IgD-negative memory B cell (primary cell): ENCODE data around the gene FOXD2. TPM values are rescaled to one million over a fixed set of nuclear protein-coding genes. Genes with fewer than 3 reads are reported as not detected.

Source experiments
- H3K27ac Mint-ChIP-seq, 3 donors: one replicate each; pipeline ENCODE4 v1.8.0; 2020 to 2022; ENCODE audit warnings: mild to moderate bottlenecking in 3 of 3, mixed read lengths in 3 of 3, moderate library complexity in 1 of 3
- H3K27me3 Mint-ChIP-seq: one replicate; pipeline ENCODE4 v1.8.0; 2021; ENCODE audit warnings: mixed read lengths
- H3K36me3 Mint-ChIP-seq: one replicate; pipeline ENCODE4 v1.8.0; 2020; ENCODE audit warnings: mild to moderate bottlenecking, mixed read lengths
- H3K4me1 Mint-ChIP-seq, 3 donors: one replicate each; pipeline ENCODE4 v1.8.0; 2020 to 2022; ENCODE audit warnings: mixed read lengths in 3 of 3, mild to moderate bottlenecking in 1 of 3
- H3K4me3 Mint-ChIP-seq, 4 donors: one replicate each; pipeline ENCODE4 v1.8.0; 2020 to 2022; ENCODE audit warnings: mild to moderate bottlenecking in 4 of 4, mixed read lengths in 4 of 4, moderate library complexity in 3 of 4
- H3K9me3 Mint-ChIP-seq, 3 donors: one replicate each; pipeline ENCODE4 v1.8.0; 2020 to 2021; ENCODE audit warnings: mixed read lengths in 3 of 3, mild to moderate bottlenecking in 1 of 3
- polyA plus RNA-seq: library from polyadenylated mRNA; unstranded; fragments of 300-500 nt; fragmentation: Illumina TruSeq; gene quantifications from one replicate; pipeline ENCODE4 v1.2.3, GENCODE V29; 2021

FOXD2 gene
- polyA plus RNA-seq, 1 donor from 2014 or later, result 0.04 TPM

- Mint-ChIP-seq H3K4me3 (no peak overlapping the region), H3K27ac (no peak overlapping the region), H3K4me1 (no peaks in the 10 kb centered on the region), H3K9me3 (no peaks in the 10 kb centered on the region), H3K36me3 (no peaks in the 10 kb centered on the region), H3K27me3 (peaks cover 11% of the 10 kb centered on the region)
These were observed 44.9 kb downstream of the FOXD2 start for GRCh38 chr1:47482786-47483185.

DNA sequence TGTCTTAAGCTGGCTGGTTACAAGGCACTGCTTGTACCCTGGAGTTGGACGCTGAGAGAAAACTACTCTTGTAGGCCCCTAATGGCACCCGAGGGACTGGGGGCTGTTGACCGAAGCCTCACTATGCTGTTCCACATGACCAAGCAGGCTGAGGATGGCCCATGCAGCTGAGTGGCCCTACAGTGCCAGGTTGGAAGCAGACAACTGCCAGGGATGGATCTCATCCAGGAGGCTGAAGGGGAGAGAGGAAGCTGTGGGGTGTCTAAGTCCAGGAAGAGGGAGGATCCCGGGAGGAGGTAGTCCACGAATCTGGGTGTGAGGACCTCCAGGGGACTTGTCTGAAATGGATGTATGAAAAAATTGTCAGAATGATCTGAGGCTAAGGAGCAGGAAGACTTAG is 45.8 kb downstream of the FOXD2 start:
- Mint-ChIP-seq H3K9me3 (no peaks in the 10 kb centered on the region), H3K4me3 (no peak overlapping the region), H3K27me3 (peaks cover 7% of the 10 kb centered on the region), H3K4me1 (no peaks in the 10 kb centered on the region), H3K27ac (no peak overlapping the region), H3K36me3 (no peaks in the 10 kb centered on the region)

GRCh38 chr1:47485817-47486216 is 48.0 kb downstream of the FOXD2 start:
- Mint-ChIP-seq H3K27me3 (peaks cover 14% of the 10 kb centered on the region), H3K9me3 (peaks cover 0 to 3% (median 0%) of the 10 kb centered on the region in 3 donors), H3K36me3 (no peaks in the 10 kb centered on the region), H3K4me3 (no peak overlapping the region), H3K27ac (no peak overlapping the region), H3K4me1 (no peaks in the 10 kb centered on the region)

DNA sequence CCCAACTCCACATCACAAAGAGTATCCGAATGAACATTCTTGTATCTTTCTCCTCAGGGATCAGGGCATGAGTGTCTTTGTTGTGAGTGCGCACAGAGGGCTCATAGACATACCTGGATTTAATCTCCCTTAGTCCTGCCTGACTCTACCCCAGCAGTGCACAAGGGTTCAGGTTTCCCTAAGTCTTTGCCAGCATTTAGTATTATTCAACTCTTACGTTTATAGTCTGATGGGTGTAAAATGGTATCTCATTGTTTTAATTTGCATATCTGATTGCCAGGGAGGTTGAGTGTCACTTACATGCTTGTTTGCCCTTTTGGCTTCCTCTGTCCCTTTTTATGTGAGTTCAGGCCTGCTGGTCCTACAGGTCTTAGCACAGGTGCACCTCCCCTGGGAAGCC is 49.5 kb downstream of the FOXD2 start:
- Mint-ChIP-seq H3K4me1 (peaks cover 0 to under 1% (median 0%) of the 10 kb centered on the region in 3 donors), H3K4me3 (no peak overlapping the region), H3K36me3 (no peaks in the 10 kb centered on the region), H3K27me3 (peaks cover 12% of the 10 kb centered on the region), H3K27ac (no peak overlapping the region), H3K9me3 (peaks cover 0 to 3% (median 0%) of the 10 kb centered on the region in 3 donors)

DNA sequence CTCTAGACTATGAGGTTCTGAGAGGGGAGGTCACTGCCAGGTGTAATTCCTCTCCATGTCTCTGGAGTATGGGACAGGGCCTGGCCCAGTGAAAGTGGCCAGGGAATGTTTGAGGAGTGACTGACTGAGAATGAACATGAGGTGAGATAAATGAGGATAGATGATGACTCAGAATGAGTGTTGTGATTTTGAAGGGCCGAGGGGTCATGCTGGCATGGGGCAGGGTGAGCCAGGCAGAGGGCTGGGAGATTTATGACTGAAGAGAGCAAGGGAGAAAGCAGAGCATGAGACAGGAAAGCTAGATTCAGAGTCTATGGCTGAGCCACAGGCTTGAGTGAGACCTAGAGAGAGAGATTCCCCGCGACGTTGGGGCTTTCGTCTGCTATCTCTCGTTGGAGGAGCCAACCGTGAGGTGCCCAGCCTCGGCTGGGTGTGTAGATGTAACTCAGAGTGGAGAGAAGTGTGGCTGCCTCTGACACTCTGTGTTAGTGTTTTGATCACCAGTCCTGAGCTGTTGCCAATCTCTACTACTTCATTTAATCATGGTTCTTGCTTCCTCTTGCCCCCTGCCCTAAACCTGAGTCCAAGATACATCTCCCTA is 50.1 kb downstream of the FOXD2 start:
- Mint-ChIP-seq H3K4me1 (peaks cover 0 to 1% (median 0%) of the 10 kb centered on the region in 3 donors), H3K36me3 (no peaks in the 10 kb centered on the region), H3K27me3 (peaks cover 12% of the 10 kb centered on the region), H3K27ac (no peak overlapping the region), H3K4me3 (no peak overlapping the region), H3K9me3 (peaks cover 0 to 3% (median 0%) of the 10 kb centered on the region in 3 donors)

Other genes starting within 250 kb of the FOXD2 start
- gene PDZK1IP1, start 248.0 kb upstream of the FOXD2 start, polyA plus RNA-seq, result 1.1 TPM
- 0.19 TPM for gene TAL1, start 205.8 kb upstream of the FOXD2 start, polyA plus RNA-seq
- 1.3 TPM for gene STIL, start 123.9 kb upstream of the FOXD2 start, polyA plus RNA-seq
- 119 TPM for gene CMPK1, start 104.3 kb upstream of the FOXD2 start, polyA plus RNA-seq
- gene FOXE3, start 21.8 kb upstream of the FOXD2 start, polyA plus RNA-seq, result not detected